T-cell (primary cell): ENCODE measurements around the gene TMEM123. TPM values are rescaled to one million over a fixed set of nuclear protein-coding genes. Genes with fewer than 3 reads are reported as not detected.
A peak's percentile ranks its signal among the peaks of the same experiment; 100 is the strongest.

Source experiments
- ATAC-seq, 4 experiments: fragments of 200-7000 bp in 3 of 4; fragments of 150-1000 bp in 1 of 4; cut with Tn5 transposase; replicated peaks in 1 of 4; 1 replicate in 3 of 4; 2 replicates in 1 of 4; pipeline ENCODE4 v1.10.0; 2021; ENCODE audit warnings: moderate library complexity in 3 of 4, mild to moderate bottlenecking in 2 of 4, moderate number of reproducible peaks in 1 of 4
- CTCF ChIA-PET, 2 donors: fragments of 300-600 bp; sonication (Branson Sonifier 250); formaldehyde crosslinking; loops; one replicate each; lab custom pipeline; 2022; ENCODE audit warnings: antibody characterized with exemption in 2 of 2; lab: Charles Lee
- POLR2A ChIA-PET, 2 donors: fragments of 300-600 bp; sonication (Branson Sonifier 250); formaldehyde crosslinking; loops; one replicate each; lab custom pipeline; 2022; ENCODE audit warnings: antibody characterized with exemption in 2 of 2; lab: Charles Lee
- DNase-seq, 35 experiments: peaks; one replicate each; pipeline versions ENCODE4 v3.0.0 to v3.0.0-alpha.2; 2013 to 2023
- H3K27ac ChIP-seq: one replicate; pipeline ENCODE4 v1.5.1; 2013; ENCODE audit warnings: low read length
- H3K27me3 ChIP-seq, 2 experiments: replicated peaks in 1 of 2; 1 replicate in 1 of 2; 2 replicates in 1 of 2; pipeline versions ENCODE4 v1.6.1 to v1.7.0; 2013; ENCODE audit warnings: low read length in 1 of 2, mixed read lengths in 1 of 2; ENCODE audit not compliant: control insufficient read depth in 2 of 2, insufficient read depth in 2 of 2; ENCODE audit errors: extremely low read depth in 1 of 2
- H3K36me3 ChIP-seq, 2 donors: 1 replicate in 1 of 2; 2 replicates in 1 of 2; pipeline versions ENCODE4 v1.6.1 to v1.7.0; 2013; ENCODE audit warnings: low read length in 1 of 2; ENCODE audit not compliant: control insufficient read depth in 2 of 2, insufficient read depth in 1 of 2; ENCODE audit errors: extremely low read depth in 1 of 2
- H3K4me1 ChIP-seq, 2 experiments: 1 replicate in 1 of 2; 2 replicates in 1 of 2; pipeline versions ENCODE4 v1.6.1 to v1.7.0; 2013; ENCODE audit warnings: low read length in 2 of 2, mixed read lengths in 1 of 2; ENCODE audit not compliant: insufficient read depth in 2 of 2, control insufficient read depth in 1 of 2; ENCODE audit errors: extremely low read depth in 1 of 2
- H3K4me3 ChIP-seq, 2 donors: 1 replicate in 1 of 2; 2 replicates in 1 of 2; pipeline versions ENCODE4 v1.5.1 to v1.7.0; 2013; ENCODE audit warnings: mild to moderate bottlenecking in 2 of 2, low read length in 1 of 2, moderate library complexity in 1 of 2; ENCODE audit not compliant: control insufficient read depth in 1 of 2; ENCODE audit errors: extremely low read depth in 1 of 2
- H3K9me3 ChIP-seq: 2 replicates; pipeline ENCODE4 v1.7.0; 2013
- H3K27ac Mint-ChIP-seq, 2 donors: one replicate each; pipeline ENCODE4 v1.8.0; 2020 to 2021; ENCODE audit warnings: mild to moderate bottlenecking in 2 of 2, mixed read lengths in 2 of 2
- H3K27me3 Mint-ChIP-seq, 2 donors: one replicate each; pipeline ENCODE4 v1.8.0; 2021 to 2022; ENCODE audit warnings: mixed read lengths in 2 of 2
- H3K36me3 Mint-ChIP-seq: one replicate; pipeline ENCODE4 v1.8.0; 2021; ENCODE audit warnings: mixed read lengths
- H3K4me1 Mint-ChIP-seq, 3 donors: one replicate each; pipeline ENCODE4 v1.8.0; 2020 to 2022; ENCODE audit warnings: mixed read lengths in 3 of 3, mild to moderate bottlenecking in 1 of 3
- H3K4me3 Mint-ChIP-seq, 3 donors: one replicate each; pipeline ENCODE4 v1.8.0; 2020 to 2022; ENCODE audit warnings: mild to moderate bottlenecking in 3 of 3, mixed read lengths in 3 of 3, moderate library complexity in 3 of 3
- H3K9me3 Mint-ChIP-seq, 3 donors: one replicate each; pipeline ENCODE4 v1.8.0; 2020 to 2022; ENCODE audit warnings: mixed read lengths in 3 of 3
- WGBS: methylation state at CpG from one replicate; pipeline ENCODE4 v1.1.5; 2013; ENCODE audit warnings: missing lambda C conversion rate; ENCODE audit not compliant: insufficient coverage; 5-methylcytosine and 5-hydroxymethylcytosine counted together
- total RNA-seq, 35 experiments: library from RNA in 6 of 35; stranded (reverse) in 6 of 35; fragments of 120-200 nt in 1 of 35; gene quantifications; one replicate each; pipeline versions ENCODE4 v1.2.1 to v1.2.4 and lab custom pipeline; 2013 to 2026

The TMEM123 gene, protein sequence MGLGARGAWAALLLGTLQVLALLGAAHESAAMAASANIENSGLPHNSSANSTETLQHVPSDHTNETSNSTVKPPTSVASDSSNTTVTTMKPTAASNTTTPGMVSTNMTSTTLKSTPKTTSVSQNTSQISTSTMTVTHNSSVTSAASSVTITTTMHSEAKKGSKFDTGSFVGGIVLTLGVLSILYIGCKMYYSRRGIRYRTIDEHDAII
- total RNA-seq (100 to 1,000 TPM; 361 to 469 (median 428) TPM), total RNA-seq (lab: John Stamatoyannopoulos, UW) (307 to 1,092 (median 582) reads per million in 29 experiments)
- total RNA-seq (2013), result 427 TPM

DNA sequence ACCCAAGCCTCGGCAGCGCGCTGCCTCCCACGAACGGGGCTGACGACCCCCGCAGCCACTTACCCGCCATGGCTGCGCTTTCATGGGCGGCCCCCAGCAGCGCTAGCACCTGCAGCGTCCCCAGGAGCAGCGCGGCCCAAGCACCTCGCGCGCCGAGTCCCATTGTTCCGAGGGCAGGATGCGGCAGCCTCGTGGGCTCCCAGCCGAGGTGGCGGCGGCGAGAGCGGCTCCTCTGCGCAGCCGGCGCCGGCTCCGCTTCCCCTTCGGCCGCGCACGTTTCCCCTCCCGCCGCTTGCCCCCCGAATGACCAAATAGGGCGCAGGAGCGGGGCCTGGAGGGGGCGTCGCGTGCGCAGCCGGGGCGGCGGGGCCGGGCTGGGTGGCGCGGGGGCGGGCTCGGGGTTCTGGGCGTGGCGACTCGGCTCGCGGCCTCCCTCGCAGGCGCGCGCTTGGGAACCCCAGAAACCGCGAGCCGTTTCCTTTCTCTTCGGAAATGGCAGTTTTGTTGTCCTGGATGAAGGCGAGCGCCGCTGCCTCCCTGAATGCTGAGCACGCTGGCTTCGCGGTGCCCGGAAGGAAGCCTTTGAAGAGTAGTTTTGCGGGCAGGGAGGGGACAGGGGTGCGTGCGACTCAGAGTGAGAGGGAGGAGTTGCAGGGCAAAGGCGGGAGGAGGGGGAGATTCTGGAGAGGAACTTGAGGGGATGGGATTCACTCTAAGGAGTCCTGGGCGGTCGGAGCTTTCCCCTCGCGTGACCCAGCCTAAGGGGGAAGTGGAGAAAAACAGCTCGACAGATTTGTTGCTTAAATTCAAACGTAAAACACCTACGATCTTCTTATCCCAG is at the start of gene TMEM123:
TSS of gene TMEM123 (minus strand) at position 305 of the 841 bp plus-strand sequence. CDS start at position 163, 142 bp downstream.
- Histone ChIP-seq H3K36me3 (peaks cover 0 to 6% of the 10 kb centered on the region in 2 donors), H3K9me3 (no peaks in the 10 kb centered on the region), H3K27me3 (no peaks in the 10 kb centered on the region), H3K4me3 (peak within 1 kb of the TSS; percentile 72 to 95), H3K27ac (peak within 1 kb of the TSS; percentile 80), H3K4me1 (peaks cover 36 to 49% of the 10 kb centered on the region in 2 experiments)
- Mint-ChIP-seq H3K4me1 (peaks cover 71 to 83% (median 74%) of the 10 kb centered on the region in 3 donors), H3K27ac (peak within 1 kb of the TSS; percentile 96 to 97), H3K36me3 (peaks cover 12% of the 10 kb centered on the region), H3K9me3 (no peaks in the 10 kb centered on the region), H3K27me3 (no peaks in the 10 kb centered on the region), H3K4me3 (peak within 1 kb of the TSS; percentile 96 to 99 (median 96))
- under 1% methylated on average over 72 of the region's 83 CpGs for WGBS
- peak; percentile 74 to 81 (median 75) for ATAC-seq
- DNase-seq, result peak; percentile 83 to 94 (median 89)
- POLR2A ChIA-PET, result interaction anchor here in 1 of 2 donors (0.8 to 1.1 kb wide), 3 partner anchors 22 to 30 kb away, joined by 3 to 6 read pairs (median 4); no protein-coding TSS in a partner anchor
- CTCF ChIA-PET, result interaction anchor here (0.5 to 1.2 kb wide), 15 partner anchors 10 to 158 kb away, joined by 3 to 8 read pairs (median 4); no protein-coding TSS in a partner anchor

GRCh38 chr11:102500829-102501228 is 48.3 kb upstream of the TMEM123 start:
- Mint-ChIP-seq H3K9me3 (no peaks in the 10 kb centered on the region), H3K4me3 (no peak overlapping the region), H3K36me3 (no peaks in the 10 kb centered on the region), H3K27ac (no peak overlapping the region), H3K27me3 (peaks cover 2% of the 10 kb centered on the region in 2 donors), H3K4me1 (peaks cover 0 to under 1% (median 0%) of the 10 kb centered on the region in 3 donors)
- DNase-seq (no peak), ATAC-seq (no peak)
- Histone ChIP-seq H3K36me3 (no peaks in the 10 kb centered on the region), H3K9me3 (no peaks in the 10 kb centered on the region), H3K4me1 (no peaks in the 10 kb centered on the region), H3K27me3 (peaks cover 0 to 7% of the 10 kb centered on the region in 2 experiments), H3K4me3 (no peak overlapping the region), H3K27ac (no peak overlapping the region)
- no CpG with 5 or more reads among the region's 2 CpGs for WGBS
- ChIA-PET CTCF (interaction anchor here in 1 of 2 donors (1.0 kb wide), 1 partner anchor 111 kb away, joined by 3 read pairs; no protein-coding TSS in a partner anchor), POLR2A (no interaction called here)

DNA sequence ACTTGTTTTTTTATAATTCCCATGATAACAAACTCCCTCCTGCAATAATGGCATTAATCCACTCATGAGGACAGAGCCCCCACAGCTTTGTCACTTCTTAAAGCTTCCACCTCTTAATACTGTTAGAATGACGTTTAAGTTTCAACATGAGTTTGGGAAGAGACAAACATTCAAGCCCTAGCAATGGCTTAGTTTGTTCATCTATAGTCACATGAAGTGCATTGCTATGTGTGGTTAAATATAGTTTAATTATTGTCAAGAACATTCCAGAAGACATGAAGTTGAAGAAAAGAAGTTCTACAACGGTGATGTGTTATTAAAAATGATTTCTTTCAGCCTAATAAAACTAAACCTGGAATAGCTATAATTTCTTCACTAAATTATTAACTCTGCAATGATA is 47.4 kb upstream of the TMEM123 start:
- ATAC-seq, result no peak
- Histone ChIP-seq H3K4me3 (no peak overlapping the region), H3K36me3 (no peaks in the 10 kb centered on the region), H3K9me3 (no peaks in the 10 kb centered on the region), H3K4me1 (no peaks in the 10 kb centered on the region), H3K27ac (no peak overlapping the region), H3K27me3 (peaks cover 0 to 9% of the 10 kb centered on the region in 2 experiments)
- no peaks in the 10 kb centered on the region for H3K9me3 Mint-ChIP-seq
- CTCF ChIA-PET, result interaction anchor here (0.9 to 1.8 kb wide), 11 partner anchors 77 to 158 kb away, joined by 3 to 16 read pairs (median 4); no protein-coding TSS in a partner anchor
- peaks cover 5 to 6% of the 10 kb centered on the region in 2 donors for H3K27me3 Mint-ChIP-seq
- DNase-seq, result no peak
- H3K4me1 Mint-ChIP-seq, result peaks cover 6 to 10% (median 7%) of the 10 kb centered on the region in 3 donors
- H3K36me3 Mint-ChIP-seq, result no peaks in the 10 kb centered on the region
- no CpG with 5 or more reads among the region's 2 CpGs for WGBS
- POLR2A ChIA-PET, result no interaction called here
- no peak overlapping the region for H3K4me3 Mint-ChIP-seq
- H3K27ac Mint-ChIP-seq, result no peak overlapping the region

DNA sequence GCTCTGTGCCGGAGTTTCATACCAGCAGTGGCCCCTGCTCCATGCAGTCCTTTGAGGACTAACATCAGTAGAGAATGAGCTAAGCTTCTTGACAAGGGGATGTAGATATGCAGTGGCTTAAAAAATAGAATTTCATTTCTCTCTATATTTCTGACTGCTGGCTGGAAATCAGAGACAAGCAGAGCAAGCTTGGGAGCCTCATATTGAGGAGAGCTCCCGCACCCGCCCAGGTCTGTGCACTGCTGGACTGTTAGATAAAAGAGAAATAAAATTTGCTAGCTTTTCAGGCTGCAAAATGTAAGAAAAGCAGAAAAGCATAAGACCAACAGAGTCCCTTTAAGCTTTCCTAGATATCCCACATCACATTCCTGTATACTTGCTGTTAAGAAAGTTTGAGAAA is 46.6 kb upstream of the TMEM123 start:
- ChIA-PET POLR2A (interaction anchor here in 1 of 2 donors (0.6 to 0.7 kb wide), 3 partner anchors 55 to 634 kb away, joined by 3 to 25 read pairs (median 3); no protein-coding TSS in a partner anchor), CTCF (interaction anchor here (0.5 to 1.8 kb wide), 20 partner anchors 24 to 211 kb away, joined by 3 to 16 read pairs (median 4); no protein-coding TSS in a partner anchor)
- DNase-seq (no peak), ATAC-seq (no peak)
- Histone ChIP-seq H3K36me3 (no peaks in the 10 kb centered on the region), H3K27ac (no peak overlapping the region), H3K4me3 (no peak overlapping the region), H3K9me3 (no peaks in the 10 kb centered on the region), H3K4me1 (no peaks in the 10 kb centered on the region), H3K27me3 (peaks cover 0 to 9% of the 10 kb centered on the region in 2 experiments)
- H3K9me3 Mint-ChIP-seq, result no peaks in the 10 kb centered on the region
- peaks cover 5 to 6% of the 10 kb centered on the region in 2 donors for H3K27me3 Mint-ChIP-seq
- no CpG with 5 or more reads among the region's 3 CpGs for WGBS
- no peak overlapping the region for H3K27ac Mint-ChIP-seq
- H3K4me3 Mint-ChIP-seq, result no peak overlapping the region
- H3K4me1 Mint-ChIP-seq, result peaks cover 7 to 11% (median 8%) of the 10 kb centered on the region in 3 donors
- no peaks in the 10 kb centered on the region for H3K36me3 Mint-ChIP-seq

- WGBS, result no CpG with 5 or more reads among the region's 4 CpGs
- Histone ChIP-seq H3K27me3 (peaks cover 0 to 9% of the 10 kb centered on the region in 2 experiments), H3K9me3 (no peaks in the 10 kb centered on the region), H3K27ac (no peak overlapping the region), H3K4me3 (no peak overlapping the region), H3K4me1 (no peaks in the 10 kb centered on the region), H3K36me3 (no peaks in the 10 kb centered on the region)
- ATAC-seq (no peak), DNase-seq (no peak)
- Mint-ChIP-seq H3K4me3 (no peak overlapping the region), H3K36me3 (no peaks in the 10 kb centered on the region), H3K27ac (no peak overlapping the region), H3K27me3 (peaks cover 5 to 6% of the 10 kb centered on the region in 2 donors), H3K9me3 (no peaks in the 10 kb centered on the region), H3K4me1 (peaks cover 7 to 11% (median 8%) of the 10 kb centered on the region in 3 donors)
- ChIA-PET CTCF (interaction anchor here (1.2 to 1.8 kb wide), 4 partner anchors 18 to 131 kb away, joined by 4 to 22 read pairs (median 14); no protein-coding TSS in a partner anchor), POLR2A (no interaction called here)
These were observed 44.5 kb upstream of the TMEM123 start for GRCh38 chr11:102497061-102497460.
